HFFc6 (cell line): Measurements from ENCODE around the gene CCR9. TPM values are rescaled to one million over a fixed set of nuclear protein-coding genes. Genes with fewer than 3 reads are reported as not detected.

Experiments used
- DNase-seq: peaks from one replicate; pipeline ENCODE4 v3.0.0-alpha.2; 2018
- H3K27ac Mint-ChIP-seq: 2 replicates; pipeline ENCODE4 v1.8.0; 2020; ENCODE audit warnings: mild to moderate bottlenecking, mixed read lengths
- H3K27me3 Mint-ChIP-seq: 2 replicates; pipeline ENCODE4 v1.8.0; 2021; ENCODE audit warnings: mild to moderate bottlenecking, moderate library complexity, mixed read lengths; ENCODE audit not compliant: insufficient read depth
- H3K36me3 Mint-ChIP-seq: 2 replicates; pipeline ENCODE4 v1.8.0; 2021; ENCODE audit warnings: low read depth, mixed read lengths
- H3K4me1 Mint-ChIP-seq: 2 replicates; pipeline ENCODE4 v1.8.0; 2020; ENCODE audit warnings: low read depth, mixed read lengths
- H3K4me3 Mint-ChIP-seq: 2 replicates; pipeline ENCODE4 v1.8.0; 2020; ENCODE audit warnings: mild to moderate bottlenecking, moderate library complexity, mixed read lengths
- H3K9me3 Mint-ChIP-seq: 2 replicates; pipeline ENCODE4 v1.8.0; 2020; ENCODE audit warnings: mild to moderate bottlenecking, mixed read lengths
- total RNA-seq, 6 experiments: library from RNA; stranded (reverse); fragmentation: NEBNext Ultra II Directional; extraction: Animal tissue kit (Norgen Biotek cat#: 25700); gene quantifications; 2 replicates in 1 of 6; 3 replicates in 5 of 6; pipeline ENCODE4 v1.2.3, GENCODE V29; 2021
- TF ChIP-seq, protein P1 (sequence below): fragments of 200-600 bp; sonication (generic); IDR thresholded peaks from 2 replicates; pipeline ENCODE4 v1.5.0; 2021; ENCODE audit warnings: antibody characterized with exemption, mild to moderate bottlenecking

The CCR9 gene
- total RNA-seq, 6 experiments from 2014 or later, result not detected

DNA sequence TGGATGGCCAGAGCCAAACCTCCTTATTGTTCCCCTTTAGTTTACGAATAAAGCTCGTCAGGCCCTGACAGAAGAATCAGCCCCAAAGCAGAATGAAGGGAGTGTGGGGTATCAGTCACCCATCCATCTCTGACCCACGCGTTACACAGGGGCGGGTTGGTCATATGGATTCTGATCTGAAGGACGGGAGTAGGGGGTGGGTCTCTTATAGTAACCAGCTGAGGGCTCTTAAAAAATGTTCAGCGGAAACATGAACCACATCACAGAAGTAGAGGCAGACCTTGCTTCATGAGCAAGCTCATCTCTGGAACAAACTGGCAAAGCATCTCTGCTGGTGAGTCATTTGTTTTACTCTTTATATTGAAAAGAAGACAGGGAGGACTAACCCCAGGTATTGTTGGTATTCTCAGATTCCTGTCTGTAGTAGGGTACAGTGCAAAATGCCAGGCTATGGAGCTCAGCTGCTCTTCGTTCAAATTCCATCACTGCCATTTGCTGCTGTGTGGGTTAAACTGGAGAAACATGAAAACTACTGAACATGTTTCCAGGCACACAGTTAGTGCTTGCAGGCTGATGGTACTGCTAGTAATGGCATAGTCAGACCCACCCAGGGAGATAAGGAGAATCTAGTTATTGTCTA is 57.0 kb downstream of the CCR9 start, which contains the start of gene CXCR6:
TSS of gene CXCR6 (plus strand) at position 258 of the 640 bp plus-strand sequence. CDS start 3,018 bp downstream, outside the sequence.
- Mint-ChIP-seq H3K27me3 (0 out of 2 replicates have a peak, but pooled peaks cover 1% of the 10 kb centered on the region), H3K4me3 (no peak within 1 kb of the TSS), H3K27ac (no peak within 1 kb of the TSS), H3K36me3 (peaks cover 34% of the 10 kb centered on the region), H3K9me3 (no peaks in the 10 kb centered on the region; the same call in 1 of the 2 replicates), H3K4me1 (peaks cover 47% of the 10 kb centered on the region)
- peak; percentile 13 for DNase-seq
- TF ChIP-seq, protein P1, sequence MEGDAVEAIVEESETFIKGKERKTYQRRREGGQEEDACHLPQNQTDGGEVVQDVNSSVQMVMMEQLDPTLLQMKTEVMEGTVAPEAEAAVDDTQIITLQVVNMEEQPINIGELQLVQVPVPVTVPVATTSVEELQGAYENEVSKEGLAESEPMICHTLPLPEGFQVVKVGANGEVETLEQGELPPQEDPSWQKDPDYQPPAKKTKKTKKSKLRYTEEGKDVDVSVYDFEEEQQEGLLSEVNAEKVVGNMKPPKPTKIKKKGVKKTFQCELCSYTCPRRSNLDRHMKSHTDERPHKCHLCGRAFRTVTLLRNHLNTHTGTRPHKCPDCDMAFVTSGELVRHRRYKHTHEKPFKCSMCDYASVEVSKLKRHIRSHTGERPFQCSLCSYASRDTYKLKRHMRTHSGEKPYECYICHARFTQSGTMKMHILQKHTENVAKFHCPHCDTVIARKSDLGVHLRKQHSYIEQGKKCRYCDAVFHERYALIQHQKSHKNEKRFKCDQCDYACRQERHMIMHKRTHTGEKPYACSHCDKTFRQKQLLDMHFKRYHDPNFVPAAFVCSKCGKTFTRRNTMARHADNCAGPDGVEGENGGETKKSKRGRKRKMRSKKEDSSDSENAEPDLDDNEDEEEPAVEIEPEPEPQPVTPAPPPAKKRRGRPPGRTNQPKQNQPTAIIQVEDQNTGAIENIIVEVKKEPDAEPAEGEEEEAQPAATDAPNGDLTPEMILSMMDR, result no peak

DNA sequence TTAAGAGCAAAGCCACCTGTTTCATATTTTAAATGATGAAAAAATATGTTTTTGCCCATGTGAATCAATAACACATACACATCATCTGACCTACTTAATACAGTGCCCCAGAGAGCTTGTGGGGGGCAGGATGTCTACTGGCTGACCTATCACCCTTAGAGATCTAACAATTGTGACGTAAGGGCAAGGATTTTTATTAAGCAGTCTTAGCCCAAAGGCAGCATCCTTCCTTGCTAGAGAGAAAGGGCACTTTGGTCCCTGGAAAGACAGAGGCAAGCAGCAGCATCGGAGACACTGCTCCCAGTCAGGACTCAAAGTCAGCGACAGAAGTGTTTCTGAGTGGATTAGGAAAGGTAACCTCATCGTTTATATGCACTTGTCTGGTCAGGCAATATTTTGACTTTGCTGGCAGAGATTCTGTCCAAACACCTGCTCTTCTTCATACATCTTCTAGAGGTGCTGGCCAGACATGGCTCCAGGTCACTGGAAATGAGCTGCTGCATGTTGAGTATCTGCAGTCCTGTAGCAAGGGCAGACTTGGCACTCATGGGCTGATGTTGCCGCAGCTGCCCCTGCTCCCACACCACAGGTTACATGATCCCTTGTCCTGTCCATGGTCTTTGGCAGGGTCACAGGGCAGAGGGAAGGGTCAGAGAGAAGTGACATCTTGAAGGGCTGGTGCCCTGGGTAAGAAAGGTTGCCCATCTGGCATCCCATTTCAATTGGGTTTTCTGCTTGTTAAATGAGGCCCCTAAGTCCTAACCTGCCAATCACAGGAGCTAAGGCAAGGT is 58.7 kb downstream of the CCR9 start:
- TF ChIP-seq, protein P1, result no peak
- H3K9me3 Mint-ChIP-seq, result no peaks in the 10 kb centered on the region; the same call in 1 of the 2 replicates

DNA sequence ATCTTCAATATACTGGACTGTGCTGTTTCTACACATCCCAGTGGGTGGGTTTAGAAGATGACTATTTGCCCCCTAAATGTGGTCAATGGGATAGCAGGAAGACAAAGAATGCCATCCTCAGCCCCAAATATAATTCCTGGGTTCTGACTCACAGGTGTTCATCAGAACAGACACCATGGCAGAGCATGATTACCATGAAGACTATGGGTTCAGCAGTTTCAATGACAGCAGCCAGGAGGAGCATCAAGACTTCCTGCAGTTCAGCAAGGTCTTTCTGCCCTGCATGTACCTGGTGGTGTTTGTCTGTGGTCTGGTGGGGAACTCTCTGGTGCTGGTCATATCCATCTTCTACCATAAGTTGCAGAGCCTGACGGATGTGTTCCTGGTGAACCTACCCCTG is 60.0 kb downstream of the CCR9 start:
- Mint-ChIP-seq H3K27ac (no peak overlapping the region), H3K36me3 (peaks cover 28% of the 10 kb centered on the region), H3K9me3 (no peaks in the 10 kb centered on the region), H3K4me3 (0 out of 2 replicates have a peak overlapping the region, but pooled peaks have one; percentile 3), H3K4me1 (peaks cover 54% of the 10 kb centered on the region), H3K27me3 (peaks cover 1% of the 10 kb centered on the region; the same call in 1 of the 2 replicates)
- peak; percentile 23 for DNase-seq
- TF ChIP-seq, protein P1, result peak; percentile 44

More for the DNA sequence above, 58.7 kb downstream of the CCR9 start:
- peaks cover 34% of the 10 kb centered on the region for H3K36me3 Mint-ChIP-seq
- H3K4me1 Mint-ChIP-seq, result peaks cover 53% of the 10 kb centered on the region
- peaks cover 1% of the 10 kb centered on the region; the same call in 1 of the 2 replicates for H3K27me3 Mint-ChIP-seq
- no peak overlapping the region for H3K27ac Mint-ChIP-seq
- DNase-seq, result no peak
- no peak overlapping the region for H3K4me3 Mint-ChIP-seq

DNA sequence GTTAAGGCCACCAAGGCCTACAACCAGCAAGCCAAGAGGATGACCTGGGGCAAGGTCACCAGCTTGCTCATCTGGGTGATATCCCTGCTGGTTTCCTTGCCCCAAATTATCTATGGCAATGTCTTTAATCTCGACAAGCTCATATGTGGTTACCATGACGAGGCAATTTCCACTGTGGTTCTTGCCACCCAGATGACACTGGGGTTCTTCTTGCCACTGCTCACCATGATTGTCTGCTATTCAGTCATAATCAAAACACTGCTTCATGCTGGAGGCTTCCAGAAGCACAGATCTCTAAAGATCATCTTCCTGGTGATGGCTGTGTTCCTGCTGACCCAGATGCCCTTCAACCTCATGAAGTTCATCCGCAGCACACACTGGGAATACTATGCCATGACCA is 60.5 kb downstream of the CCR9 start:
- DNase-seq, result no peak
- Mint-ChIP-seq H3K36me3 (peaks cover 34% of the 10 kb centered on the region), H3K27ac (peak overlapping the region; percentile 74; the same call in 1 of the 2 replicates), H3K9me3 (no peaks in the 10 kb centered on the region), H3K27me3 (peaks cover 1% of the 10 kb centered on the region; the same call in 1 of the 2 replicates), H3K4me3 (0 out of 2 replicates have a peak overlapping the region, but pooled peaks have one; percentile 3), H3K4me1 (peaks cover 54% of the 10 kb centered on the region)
- TF ChIP-seq, protein P1, result no peak

DNA sequence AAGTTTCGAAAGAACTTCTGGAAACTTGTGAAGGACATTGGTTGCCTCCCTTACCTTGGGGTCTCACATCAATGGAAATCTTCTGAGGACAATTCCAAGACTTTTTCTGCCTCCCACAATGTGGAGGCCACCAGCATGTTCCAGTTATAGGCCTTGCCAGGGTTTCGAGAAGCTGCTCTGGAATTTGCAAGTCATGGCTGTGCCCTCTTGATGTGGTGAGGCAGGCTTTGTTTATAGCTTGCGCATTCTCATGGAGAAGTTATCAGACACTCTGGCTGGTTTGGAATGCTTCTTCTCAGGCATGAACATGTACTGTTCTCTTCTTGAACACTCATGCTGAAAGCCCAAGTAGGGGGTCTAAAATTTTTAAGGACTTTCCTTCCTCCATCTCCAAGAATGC is 61.0 kb downstream of the CCR9 start:
- Mint-ChIP-seq H3K9me3 (no peaks in the 10 kb centered on the region), H3K27ac (peak overlapping the region; percentile 74), H3K4me3 (peak overlapping the region; percentile 26; the same call in 1 of the 2 replicates), H3K4me1 (peaks cover 54% of the 10 kb centered on the region), H3K27me3 (peaks cover 1% of the 10 kb centered on the region; the same call in 1 of the 2 replicates), H3K36me3 (peaks cover 38% of the 10 kb centered on the region)
- peak; percentile 32 for DNase-seq
- TF ChIP-seq, protein P1, result no peak
